ENCODE data around the gene NMT1.

DNA sequence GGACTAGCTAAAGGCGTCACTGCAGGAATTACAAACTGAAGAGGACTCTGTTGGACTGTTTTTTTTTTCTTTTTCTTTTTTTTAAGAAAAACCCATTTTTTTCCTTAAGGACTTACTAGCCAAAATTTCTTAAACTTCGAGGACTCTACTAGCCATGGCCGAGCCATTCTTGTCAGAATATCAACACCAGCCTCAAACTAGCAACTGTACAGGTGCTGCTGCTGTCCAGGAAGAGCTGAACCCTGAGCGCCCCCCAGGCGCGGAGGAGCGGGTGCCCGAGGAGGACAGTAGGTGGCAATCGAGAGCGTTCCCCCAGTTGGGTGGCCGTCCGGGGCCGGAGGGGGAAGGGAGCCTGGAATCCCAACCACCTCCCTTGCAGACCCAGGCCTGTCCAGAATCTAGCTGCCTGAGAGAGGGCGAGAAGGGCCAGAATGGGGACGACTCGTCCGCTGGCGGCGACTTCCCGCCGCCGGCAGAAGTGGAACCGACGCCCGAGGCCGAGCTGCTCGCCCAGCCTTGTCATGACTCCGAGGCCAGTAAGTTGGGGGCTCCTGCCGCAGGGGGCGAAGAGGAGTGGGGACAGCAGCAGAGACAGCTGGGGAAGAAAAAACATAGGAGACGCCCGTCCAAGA, 88.0 kb downstream of the NMT1 start:
- TF ChIP-seq EZH2 (IDR thresholded peaks at IDR 0.05; ENCODE audit: low read length, unreplicated experiment), result no peak
- TF ChIP-seq, protein P1, sequence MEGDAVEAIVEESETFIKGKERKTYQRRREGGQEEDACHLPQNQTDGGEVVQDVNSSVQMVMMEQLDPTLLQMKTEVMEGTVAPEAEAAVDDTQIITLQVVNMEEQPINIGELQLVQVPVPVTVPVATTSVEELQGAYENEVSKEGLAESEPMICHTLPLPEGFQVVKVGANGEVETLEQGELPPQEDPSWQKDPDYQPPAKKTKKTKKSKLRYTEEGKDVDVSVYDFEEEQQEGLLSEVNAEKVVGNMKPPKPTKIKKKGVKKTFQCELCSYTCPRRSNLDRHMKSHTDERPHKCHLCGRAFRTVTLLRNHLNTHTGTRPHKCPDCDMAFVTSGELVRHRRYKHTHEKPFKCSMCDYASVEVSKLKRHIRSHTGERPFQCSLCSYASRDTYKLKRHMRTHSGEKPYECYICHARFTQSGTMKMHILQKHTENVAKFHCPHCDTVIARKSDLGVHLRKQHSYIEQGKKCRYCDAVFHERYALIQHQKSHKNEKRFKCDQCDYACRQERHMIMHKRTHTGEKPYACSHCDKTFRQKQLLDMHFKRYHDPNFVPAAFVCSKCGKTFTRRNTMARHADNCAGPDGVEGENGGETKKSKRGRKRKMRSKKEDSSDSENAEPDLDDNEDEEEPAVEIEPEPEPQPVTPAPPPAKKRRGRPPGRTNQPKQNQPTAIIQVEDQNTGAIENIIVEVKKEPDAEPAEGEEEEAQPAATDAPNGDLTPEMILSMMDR (conservative IDR thresholded peaks at IDR 0.05; ENCODE audit: low read depth, low read length), result peak; percentile 96
- no peak for TF ChIP-seq EZH2phosphoT487 (IDR thresholded peaks at IDR 0.05; ENCODE audit: borderline replicate concordance, low read length)

All from PC-3 (cell line).